ENCODE results near the gene GLI1.
A peak's percentile ranks its signal among the peaks of the same experiment; 100 is the strongest.
"Not testable (repeated sequence)": the region's sequence is repeated elsewhere in the genome, so short reads cannot be mapped to it uniquely, and the experiment has no call there.

Gene GLI1

DNA sequence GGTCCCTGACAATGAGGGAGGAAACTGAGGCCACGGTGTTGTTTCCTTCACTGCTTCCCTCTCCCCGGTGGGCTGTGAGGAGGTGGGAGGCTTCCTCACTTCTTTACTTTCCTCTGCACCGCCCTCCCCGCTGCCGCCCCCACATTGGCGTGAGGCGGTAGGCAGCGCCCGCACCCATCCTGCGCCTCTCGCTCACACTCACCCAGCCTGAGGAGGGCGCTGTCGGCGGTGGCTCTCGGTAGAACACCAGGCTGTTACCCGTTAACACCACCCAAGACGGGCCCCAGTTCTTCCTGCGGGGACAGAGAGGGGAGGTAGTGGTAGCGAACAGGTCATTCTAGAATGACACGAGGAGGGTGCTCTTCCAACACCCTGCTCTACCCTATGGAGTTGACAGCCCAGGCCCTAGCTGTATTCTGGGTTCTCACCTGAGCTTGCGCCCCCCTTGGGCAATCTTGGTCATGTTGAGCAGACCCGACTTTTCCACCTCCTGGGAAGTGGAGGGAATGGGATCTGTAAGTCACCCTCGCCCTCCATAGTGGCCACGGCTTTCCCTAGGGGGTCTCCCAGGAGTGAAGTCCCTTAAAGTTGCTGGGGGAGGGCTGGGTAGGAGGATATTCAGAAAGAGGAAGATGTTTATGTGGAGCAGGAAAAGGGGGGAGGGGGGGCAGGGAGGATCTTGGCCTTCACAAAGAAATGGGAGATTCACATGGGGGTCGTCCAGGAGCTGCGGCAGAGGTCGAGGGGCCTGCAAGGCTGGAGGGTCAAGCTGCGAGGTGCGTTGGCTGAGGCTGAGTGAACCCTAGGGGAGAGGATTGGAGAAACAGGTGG is 16.8 kb downstream of the GLI1 start:
- DNase-seq (ENCODE audit: low spot score) = no peak

DNA sequence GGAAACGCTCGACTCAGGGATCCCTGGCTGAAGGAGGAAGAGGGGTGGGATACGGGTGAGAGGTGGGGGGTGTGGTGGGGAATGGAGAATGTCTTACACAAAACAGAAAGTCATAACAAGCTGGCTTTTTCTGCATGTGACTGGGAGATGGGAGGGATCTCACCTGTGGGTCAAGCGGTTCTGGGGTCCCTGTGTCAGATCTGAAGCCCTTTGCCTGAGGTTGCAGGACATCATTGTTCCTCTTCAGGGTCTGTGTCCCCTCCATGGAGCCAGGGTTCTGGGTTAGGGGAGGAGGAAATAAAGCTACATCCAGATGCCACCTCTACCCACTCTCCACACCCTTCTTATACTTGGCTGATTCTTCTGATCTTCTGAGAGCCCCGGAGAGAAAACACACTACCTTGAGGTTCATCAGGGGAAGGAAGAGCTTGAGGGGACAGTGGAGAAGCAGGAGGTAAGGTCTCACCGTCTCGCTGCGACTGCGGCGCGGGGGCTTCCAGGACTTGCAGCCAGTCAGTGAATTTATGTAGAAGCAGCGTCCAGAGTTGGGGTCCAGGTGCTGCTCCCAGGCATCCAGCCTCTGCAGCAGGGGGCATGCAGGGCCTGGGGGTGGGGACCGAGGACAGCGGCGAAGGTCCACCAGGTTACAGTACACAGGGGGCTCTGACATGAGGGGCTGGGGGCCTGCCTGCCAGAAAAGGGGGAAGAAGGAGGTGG is 17.6 kb downstream of the GLI1 start:
- no peak for DNase-seq (ENCODE audit: low spot score)

DNA sequence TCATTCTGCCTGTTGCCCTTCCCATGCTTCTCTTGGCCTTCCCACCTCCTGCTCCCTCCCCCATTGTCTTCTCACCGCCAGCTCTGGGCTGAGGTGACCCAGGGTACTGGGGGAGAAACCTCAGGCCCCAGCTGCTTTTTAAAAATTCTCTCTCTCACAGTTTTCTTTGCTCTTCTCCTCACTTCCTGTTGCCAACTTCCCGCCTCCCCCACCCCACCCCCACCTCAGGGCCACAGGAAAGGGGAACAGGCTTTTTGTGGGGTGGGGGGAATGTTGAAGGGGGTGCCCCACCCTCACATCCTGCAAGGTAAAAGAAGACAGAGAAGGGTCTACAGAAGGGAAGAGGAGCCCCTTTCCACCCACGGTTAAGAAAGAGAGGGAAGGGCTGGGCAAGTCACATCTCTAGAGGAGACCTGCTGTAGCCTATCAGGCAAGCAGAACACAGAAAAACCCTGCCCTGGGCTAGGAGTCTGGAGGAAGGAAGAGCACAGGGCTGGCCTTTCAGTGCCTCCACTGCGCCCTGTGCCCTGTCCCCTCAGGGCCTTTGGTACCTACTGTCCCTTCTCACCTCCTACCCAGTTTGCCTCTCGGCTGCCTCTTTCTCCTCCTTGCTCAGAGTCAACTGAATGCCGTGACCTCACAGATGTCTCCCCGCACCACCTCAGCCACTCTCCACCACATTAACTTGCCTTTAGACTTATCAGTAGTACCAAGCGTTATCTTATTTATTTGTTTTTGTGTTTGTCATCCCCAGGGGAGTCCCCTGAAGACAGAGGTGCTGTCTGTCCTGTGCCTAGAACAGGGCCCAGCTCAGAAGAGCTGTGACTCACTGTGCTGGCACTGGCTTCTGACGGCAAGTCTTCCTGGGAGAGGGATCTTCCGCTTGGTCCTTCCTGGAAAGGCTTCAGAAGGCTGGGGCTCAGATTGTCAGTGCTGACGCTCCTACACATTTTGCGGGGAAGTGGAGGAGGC is 18.4 kb downstream of the GLI1 start:
- no peak for DNase-seq (ENCODE audit: low spot score)

DNA sequence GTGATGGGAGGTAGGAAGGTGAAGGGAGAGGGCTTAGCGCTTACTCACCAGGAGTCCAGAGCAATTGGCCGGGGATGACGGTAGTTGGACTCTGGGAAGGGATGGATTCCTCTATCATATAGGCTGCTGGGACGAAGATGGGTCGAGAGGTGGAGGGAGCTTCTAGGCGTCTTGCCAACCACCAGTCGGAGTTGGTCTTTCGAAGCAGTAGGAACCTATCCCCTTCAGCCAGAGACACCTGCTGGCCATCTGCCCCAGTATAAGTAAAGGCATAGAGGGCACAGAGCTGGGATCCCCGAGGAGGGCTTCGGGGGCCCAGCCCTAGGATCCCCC is 19.4 kb downstream of the GLI1 start:
- DNase-seq (ENCODE audit: low spot score) = no peak

DNA sequence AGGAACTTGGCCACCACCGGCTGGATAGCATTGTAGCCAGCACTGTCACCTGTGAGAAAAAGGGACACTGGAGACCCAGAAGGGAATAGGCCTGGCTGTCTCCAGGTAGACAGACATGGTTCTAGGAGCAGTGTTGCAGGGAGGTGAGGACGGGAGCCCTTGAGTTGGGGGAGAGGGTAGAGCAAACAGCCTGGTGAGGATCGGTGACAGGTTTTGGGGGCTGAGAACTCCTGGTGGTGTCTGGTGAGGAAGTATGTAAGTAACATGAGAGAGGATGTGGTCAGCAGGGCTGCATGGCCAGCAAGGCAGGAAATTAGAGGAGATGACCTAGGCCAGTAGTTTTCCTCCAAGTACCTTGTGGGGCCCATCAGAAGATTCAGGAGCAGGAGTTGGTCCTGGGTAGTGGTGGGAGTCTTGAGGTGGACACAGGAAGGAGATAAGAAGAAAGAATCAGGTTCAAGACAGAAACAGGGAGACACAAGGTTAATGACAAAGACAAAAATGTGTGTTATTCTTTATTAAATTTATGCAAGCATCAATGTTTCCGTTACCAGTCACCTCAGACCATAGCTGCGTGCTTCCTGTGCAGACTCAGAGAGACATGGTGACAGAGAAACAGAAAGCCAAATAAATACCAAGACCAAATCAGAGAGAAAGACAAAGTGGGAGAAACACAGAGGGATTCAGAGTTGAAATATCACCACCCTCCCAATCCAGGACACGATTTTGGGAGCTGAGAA is 20.0 kb downstream of the GLI1 start, which contains the start of gene ARHGAP9:
Gene ARHGAP9 (minus strand): TSS at position 491 of the 740 bp plus-strand sequence. CDS start 460 bp downstream, at position 31.
- no peak for DNase-seq (ENCODE audit: low spot score)

DNA sequence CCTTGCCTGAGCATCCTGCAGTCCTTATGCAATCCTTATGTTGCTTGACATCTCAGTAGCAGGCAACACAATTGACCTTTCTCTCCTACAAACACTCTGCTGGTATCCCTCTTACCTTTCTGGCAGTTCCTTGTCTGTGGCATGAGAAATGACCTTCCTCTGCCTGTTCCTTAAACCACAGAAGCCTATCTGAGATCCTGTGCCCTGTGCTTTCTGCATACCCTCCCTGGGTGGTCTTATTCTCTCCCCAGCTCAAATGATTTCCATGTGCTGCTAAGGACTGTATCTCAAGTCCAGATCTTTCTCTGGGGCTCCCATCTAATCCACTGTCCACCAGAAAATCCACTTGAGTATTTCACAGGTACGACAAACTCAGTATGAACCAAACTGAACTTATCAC is 22.1 kb downstream of the GLI1 start:
- DNase-seq (ENCODE audit: low spot score) = no peak

DNA sequence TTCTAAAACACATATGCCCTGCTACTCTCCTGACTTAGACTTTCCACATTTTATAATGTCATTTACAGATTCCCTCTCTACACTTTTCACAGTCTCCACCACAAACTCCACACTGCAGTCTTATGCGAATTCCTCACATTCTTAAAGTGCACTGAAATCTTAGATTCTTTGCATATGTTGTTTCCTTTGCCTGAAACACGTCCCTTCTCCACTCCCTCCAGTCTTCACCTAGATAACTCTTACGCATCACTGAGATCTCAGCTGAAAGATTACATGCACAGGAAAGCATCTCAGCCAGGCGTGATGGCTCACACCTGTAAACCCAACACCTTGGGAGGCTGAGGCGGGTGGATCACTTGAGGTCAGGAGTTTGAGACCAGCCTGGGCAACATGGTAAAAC is 23.9 kb downstream of the GLI1 start:
- DNase-seq (ENCODE audit: low spot score) = no peak

DNA sequence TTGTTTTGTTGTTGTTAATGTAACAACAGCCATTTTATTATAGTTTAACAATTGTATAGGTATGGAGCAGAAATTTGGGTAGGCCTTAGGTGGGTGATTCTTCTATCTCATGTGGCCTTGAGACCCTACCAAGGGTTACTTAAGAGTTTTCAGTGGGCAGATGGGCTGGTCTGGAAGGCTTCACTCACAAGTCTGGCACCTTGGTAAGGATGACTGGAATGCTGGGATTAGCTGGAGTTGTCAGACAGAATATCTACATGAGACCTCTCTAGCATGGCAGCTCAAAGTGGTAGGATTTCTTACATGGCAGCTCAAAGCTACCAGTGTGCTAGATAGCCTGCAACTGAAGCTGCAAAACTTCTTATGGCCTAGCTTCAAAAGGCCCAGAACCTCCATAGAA is 26.1 kb downstream of the GLI1 start:
- no peak for DNase-seq (ENCODE audit: low spot score)

DNA sequence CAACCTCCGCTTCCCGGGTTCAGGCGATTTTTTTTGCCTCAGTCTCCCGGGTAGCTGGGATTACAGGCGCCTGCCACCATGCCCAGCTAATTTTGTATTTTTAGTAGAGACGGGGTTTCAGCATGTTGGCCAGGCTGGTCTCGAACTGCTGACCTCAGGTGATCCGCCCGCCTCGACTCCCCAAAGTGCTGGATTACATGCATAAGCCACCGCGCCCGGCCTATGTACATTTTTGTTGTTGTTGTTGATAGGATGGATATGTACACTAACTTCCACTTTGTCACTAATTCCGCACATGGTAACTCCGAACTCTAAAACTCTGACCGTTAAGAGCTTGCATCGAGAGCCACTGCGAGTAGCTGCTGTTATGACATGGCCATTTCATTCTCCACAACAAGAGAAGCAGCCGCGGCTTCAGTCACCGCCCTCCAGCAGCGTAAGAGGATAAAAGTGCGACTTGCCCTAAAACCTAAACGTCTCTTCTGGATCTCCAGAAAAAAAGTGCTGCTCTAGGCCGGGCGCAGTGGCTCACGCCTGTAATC is 27.5 kb downstream of the GLI1 start:
- DNase-seq (ENCODE audit: low spot score) = no peak

DNA sequence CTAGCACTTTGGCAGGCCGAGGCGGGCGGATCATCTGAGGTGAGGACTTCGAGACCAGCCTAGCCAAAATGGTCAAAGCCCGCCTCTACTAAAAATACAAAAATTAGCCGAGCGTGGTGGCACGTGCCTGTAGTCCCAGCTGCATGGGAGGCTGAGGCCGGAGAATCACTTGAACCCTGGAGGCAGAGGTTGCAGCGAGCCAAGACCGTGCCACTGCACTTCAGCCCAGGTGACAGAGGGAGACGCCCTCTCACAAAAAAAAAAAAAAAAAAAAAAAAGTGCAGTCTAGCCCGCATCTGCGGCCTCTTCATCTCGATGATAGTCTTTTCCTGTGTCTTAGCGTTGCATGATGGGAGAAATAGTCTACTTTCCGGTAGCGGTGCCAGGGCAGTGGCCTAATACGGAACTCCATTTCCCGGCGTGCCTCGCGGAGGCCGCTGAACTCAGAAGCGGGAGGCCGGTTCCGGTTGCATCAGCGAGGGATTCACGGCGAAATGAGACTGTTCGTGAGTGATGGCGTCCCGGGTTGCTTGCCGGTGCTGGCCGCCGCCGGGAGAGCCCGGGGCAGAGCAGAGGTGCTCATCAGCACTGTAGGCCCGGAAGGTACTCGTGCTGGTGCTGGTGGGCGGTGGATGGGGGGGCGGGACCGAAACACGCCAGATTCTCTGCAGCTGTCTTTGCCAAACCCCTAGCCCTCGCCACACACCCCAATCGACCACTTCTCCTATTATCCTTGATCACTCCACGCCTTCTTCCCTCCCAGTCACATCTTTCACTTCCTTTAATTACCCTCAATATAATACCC is 28.2 kb downstream of the GLI1 start, which contains the start of gene MARS1:
Gene MARS1 (plus strand): TSS at position 472 of the 805 bp plus-strand sequence. CDS start 23 bp downstream, at position 495.
- peak; percentile 99 for DNase-seq (ENCODE audit: low spot score)

DNA sequence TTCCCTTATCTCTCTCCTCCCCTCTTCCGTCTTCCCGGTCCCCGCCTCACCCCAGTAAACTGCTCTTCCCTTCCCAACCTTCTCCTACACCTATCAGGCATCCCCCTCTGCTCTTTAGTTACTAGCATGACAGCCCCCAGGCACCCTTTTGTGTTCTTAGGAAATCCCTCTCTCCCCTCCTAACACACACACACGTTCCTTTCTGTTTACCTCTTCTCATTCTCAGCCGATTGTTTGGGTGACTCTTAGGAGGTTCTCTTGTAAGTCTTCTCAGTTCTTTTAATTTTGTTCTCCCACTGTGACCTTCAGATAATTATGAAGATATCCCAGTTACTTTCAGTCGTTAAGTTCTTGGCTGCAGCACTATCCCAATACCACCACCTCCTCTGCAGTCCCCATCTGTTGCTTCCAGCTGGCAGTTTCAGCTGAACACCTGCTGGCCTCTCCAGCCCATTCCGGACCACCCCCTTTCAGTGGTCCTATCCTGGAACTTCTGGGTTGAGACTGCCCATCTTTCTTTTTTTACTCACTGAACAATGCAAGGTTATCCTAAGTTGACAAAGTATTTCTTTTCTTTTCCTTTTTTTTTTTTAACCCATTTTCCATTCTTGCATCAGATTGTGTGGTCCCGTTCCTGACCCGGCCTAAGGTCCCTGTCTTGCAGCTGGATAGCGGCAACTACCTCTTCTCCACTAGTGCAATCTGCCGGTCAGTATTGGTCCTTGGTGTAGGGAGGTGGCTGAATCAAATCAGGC is 29.0 kb downstream of the GLI1 start:
- DNase-seq (ENCODE audit: low spot score) = no peak

DNA sequence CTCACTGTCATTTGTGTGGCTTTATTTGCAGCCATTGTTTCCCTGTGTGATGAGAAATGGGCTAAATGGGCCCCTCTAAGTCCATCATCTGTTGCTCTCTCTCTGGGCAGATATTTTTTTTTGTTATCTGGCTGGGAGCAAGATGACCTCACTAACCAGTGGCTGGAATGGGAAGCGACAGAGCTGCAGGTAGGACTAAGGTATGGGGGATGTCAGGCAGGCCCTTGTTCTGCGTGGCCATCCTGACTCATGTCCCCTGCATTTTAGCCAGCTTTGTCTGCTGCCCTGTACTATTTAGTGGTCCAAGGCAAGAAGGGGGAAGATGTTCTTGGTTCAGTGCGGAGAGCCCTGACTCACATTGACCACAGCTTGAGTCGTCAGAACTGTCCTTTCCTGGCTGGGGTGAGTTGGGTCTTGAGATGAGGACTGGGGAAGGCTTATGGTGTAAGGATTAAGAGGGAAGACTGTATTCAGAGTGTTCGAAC is 29.6 kb downstream of the GLI1 start:
- DNase-seq (ENCODE audit: low spot score) = no peak

DNA sequence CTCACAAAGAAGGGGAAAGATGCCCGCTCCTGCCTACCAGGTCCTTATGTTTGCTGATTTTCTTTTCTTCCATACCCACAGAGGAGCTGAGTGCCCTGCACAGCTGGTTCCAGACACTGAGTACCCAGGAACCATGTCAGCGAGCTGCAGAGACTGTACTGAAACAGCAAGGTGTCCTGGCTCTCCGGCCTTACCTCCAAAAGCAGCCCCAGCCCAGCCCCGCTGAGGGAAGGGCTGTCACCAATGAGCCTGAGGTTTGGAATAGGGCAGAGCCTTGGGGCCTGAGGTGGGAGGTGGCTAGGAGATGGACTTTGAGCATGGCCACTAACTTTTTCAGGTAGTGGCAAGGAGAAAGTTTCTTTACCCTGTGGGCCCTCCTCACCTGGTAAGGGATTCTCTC is 30.5 kb downstream of the GLI1 start:
- no peak for DNase-seq (ENCODE audit: low spot score)

DNA sequence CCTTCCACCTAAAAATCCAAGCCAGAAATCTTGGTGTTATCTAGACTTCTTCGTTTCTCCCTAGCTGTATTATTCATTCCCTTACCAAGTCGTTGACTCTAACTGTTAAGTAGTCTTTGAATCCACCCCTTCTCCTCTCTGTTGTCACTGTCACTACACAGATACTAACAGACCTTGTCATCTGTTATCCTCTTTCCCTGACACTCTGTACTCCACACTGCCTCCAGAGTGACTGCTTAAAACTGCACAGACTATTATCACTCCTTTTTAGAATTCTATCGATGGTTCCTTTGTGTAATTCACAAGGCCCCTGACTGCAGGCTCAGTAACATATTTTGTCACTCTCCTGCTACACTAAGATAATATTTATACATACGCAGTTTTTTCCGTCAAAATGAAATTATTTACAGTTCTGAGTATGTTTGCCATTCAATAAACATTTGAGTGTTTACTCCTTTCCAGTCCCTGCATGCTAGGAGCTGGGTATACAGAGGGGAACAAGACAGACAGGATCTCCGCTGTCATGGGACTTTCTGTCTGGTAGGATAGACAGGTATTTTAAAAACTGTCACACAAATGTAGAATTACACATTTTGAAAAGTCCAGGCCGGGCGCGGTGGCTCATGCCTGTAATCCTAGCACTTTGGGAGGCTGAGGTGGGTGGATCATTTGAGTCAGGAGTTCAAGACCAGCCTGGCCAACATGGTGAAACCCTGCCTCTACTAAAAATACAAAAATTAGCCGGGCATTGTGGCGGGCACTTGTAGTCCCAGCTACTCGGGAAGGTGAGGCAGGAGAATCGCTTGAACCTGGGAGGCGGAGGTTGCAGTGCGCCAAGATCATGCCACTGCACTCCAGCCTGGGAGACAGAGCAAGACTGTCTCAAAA is 32.1 kb downstream of the GLI1 start:
- DNase-seq (ENCODE audit: low spot score) = no peak

DNA sequence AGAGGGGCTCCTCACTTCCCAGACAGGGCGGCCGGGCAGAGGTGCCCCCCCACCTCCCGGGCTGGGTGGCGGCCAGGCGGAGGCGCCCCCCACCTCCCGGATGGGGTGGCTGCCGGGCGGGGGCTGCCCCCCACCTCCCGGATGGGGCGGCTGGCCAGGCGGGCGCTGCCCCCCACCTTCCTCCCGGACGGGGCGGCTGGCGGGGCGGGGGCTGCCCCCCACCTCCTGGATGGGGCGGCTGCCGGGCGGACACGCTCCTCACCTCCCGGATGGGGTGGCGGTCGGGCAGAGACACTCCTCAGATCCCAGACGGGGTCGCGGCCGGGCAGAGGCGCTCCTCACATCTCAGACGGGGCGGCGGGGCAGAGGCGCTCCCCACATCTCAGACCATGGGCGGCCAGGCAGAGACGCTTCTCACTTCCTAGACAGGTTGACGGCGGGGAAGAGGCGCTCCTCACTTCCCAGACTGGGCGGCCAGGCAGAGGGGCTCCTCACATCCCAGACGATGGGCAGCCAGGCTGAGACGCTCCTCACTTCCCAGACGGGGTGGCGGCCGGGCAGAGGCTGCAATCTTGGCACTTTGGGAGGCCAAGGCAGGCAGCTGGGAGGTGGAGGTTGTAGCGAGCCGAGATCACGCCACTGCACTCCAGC is 35.6 kb downstream of the GLI1 start:
- DNase-seq (ENCODE audit: low spot score) = not testable (repeated sequence)

DNA sequence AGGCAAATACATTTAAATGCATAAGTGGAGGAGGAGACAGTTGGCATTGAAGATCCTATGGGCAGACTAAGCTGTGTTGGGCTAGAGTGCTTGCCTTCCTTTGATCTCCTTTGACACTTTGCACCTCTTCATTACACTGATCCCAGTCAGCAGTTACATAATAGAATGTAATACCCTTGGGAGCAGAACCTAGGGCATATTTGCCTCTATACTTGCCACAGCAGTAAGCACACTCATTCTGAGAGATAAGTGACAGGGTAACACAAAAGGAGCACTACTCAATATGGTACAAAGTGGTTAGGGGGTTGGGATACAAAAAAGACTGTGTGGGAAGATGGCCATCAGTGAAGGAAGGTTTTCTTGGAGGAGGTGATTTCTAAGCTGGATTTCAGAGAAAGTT is 37.2 kb downstream of the GLI1 start:
- no peak for DNase-seq (ENCODE audit: low spot score)

DNA sequence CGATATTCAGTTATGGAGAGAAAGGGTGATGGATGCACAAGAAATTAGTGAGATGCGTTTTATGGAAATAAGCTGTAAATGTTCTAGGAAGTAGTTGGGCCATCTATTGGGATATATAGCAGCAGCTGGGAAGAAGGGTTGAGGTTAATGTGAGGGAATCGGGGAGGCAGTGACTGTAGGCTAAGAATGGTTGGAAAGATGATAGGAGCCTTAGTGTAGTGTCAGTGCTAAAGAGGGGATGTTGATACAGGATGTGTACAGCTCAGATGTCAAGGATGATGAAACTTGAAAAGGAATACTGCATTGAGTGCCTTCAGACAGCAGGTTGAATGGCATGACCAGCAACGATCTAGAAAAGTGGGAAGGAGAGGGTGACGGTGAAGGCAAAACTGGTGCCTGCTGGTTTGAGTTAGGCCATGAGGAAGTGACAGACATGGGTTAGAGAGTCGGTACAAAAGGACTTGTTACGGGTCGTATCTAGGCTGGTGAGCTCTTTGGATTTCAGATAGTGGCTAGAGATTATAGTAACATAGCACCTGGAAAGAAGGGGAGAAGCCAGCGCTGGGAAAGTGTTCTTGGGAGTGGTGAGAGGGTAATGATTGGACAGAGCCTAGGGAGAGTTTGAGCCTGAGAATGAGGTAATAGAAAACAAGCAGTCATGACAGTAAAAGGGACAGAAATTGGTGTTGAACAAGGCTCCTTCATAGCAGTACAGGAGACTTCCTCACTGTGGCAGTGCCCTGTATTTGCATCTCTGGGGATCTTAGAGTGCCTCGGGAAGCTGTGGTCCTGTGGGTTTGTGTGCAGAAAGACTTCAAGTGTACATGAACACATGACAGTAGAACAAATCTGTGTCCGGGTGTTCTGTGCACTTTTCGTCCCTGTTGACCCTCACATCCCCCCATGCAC is 37.9 kb downstream of the GLI1 start:
- no peak for DNase-seq (ENCODE audit: low spot score)

All from SW480 (cell line).